GM12865 (cell line): Measurements from ENCODE around the gene WASF2.

ENCODE experiments used
- DNase-seq: peaks from one replicate; pipeline ENCODE4 v3.0.0; 2010; ENCODE audit warnings: low read depth
- H3K4me3 ChIP-seq: 2 replicates; pipeline ENCODE4 v1.5.1; 2011; ENCODE audit warnings: mild to moderate bottlenecking, low read depth, low read length, control low read depth
- TF ChIP-seq, protein P1 (sequence below): IDR thresholded peaks from 2 replicates; pipeline ENCODE4 v1.5.1; 2011; ENCODE audit warnings: low read length, control low read depth, low read depth, inconsistent platforms; ENCODE audit not compliant: insufficient read depth; ENCODE audit errors: missing control alignments

WASF2 gene

DNA sequence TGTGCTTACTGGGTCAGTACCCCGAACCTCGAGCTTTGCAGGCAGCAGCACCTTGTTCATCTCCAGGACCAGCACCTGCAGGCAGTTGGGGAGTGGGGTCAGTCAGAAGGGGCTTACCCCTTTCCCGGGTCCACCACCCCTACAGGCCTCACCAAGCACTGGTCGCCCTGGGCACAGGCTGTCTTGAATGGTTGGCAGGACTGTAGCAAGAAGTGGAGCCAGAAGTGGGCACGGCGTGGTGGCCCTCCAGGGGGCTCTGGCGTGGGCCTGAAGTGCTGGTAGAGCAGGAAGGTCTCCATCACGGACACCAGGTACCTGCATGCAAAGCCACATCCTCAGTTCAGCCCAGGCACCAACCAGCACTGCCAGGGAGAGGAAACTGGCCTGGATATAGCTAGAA is 128.4 kb downstream of the WASF2 start:
- H3K4me3 ChIP-seq: no peak overlapping the region
- TF ChIP-seq, protein P1, sequence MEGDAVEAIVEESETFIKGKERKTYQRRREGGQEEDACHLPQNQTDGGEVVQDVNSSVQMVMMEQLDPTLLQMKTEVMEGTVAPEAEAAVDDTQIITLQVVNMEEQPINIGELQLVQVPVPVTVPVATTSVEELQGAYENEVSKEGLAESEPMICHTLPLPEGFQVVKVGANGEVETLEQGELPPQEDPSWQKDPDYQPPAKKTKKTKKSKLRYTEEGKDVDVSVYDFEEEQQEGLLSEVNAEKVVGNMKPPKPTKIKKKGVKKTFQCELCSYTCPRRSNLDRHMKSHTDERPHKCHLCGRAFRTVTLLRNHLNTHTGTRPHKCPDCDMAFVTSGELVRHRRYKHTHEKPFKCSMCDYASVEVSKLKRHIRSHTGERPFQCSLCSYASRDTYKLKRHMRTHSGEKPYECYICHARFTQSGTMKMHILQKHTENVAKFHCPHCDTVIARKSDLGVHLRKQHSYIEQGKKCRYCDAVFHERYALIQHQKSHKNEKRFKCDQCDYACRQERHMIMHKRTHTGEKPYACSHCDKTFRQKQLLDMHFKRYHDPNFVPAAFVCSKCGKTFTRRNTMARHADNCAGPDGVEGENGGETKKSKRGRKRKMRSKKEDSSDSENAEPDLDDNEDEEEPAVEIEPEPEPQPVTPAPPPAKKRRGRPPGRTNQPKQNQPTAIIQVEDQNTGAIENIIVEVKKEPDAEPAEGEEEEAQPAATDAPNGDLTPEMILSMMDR: no peak
- no peak for DNase-seq

DNA sequence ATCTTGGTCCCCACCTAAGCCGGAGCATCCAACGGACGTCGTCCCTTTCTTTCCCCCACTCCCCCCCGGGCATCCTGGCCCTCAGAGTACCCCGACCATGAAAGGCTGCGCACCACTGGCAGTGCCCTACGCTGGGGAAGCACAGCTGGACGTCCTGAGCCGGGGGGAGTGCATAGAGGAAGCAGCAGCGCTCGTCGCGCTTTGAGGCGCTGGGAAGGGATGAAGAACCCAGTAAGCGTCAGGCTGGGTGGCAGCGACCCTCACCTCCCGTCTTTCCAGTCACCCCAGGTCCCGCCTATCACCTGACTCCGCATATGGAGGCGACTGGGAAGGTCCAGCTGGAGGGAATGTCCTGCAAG is 128.9 kb downstream of the WASF2 start:
- TF ChIP-seq, protein P1: no peak
- no peak overlapping the region for H3K4me3 ChIP-seq
- no peak for DNase-seq

DNA sequence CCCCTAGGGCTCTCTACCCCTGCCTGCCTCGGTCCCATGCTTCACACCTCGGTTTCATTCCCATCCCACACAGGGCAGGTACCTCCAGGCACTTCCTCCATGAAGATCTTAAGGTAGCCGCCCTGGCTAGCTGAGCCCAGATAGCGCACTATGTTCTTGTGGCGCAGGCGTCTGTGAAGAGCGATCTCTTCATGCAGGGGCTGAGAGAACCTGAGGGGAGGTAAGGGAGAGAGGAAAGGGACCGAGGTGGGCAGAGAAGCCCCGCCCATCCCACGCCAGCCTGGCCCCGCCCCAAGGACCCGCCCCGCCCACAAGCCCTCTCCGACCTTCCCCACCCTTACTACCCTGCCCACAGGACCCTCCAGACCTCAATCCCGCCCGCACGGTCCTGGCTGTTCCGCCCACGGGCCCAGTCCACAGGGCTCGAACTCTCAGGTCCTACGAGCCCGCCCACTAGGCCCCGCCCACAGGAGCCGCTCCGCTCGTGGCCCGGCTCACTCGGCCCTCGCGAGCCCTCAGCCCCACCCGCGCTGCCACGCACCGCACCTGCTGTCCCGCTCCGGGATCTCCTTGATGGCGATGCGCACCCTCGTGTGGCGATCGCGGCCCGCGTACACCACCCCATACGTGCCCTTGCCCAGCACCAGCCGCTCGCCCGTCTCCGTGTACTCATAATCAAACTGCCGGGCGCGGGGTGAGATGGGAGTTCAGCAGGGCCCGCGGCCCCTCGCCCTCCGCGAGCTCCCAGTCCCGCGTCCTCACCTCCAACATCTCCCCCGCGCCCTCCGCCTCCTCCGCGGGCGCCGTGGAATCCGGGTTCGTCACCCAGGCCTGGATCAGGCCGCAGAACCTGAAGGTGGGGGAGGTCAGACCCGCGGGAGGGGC is 129.6 kb downstream of the WASF2 start:
- TF ChIP-seq, protein P1: no peak
- peak; percentile 42 for DNase-seq
- peak overlapping the region; percentile 17; the same call in 1 of the 2 replicates for H3K4me3 ChIP-seq

DNA sequence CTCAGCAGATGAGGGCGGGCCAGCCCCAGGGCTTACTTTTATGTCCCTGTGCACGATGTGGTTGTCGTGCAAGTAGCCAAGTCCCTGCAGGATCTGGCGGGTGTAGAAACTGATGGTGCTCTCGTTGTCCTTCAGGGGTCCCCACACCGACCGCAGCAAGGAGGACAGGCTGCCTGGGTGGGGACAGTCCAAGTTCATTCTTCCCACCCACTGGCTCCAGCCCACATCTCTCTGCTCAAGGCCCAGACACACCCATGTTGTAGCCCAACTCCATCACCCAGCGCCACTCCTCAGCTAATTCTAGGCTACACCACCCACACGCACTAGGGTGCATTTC is 130.2 kb downstream of the WASF2 start:
- no peak overlapping the region for H3K4me3 ChIP-seq
- DNase-seq: no peak
- TF ChIP-seq, protein P1: no peak

DNA sequence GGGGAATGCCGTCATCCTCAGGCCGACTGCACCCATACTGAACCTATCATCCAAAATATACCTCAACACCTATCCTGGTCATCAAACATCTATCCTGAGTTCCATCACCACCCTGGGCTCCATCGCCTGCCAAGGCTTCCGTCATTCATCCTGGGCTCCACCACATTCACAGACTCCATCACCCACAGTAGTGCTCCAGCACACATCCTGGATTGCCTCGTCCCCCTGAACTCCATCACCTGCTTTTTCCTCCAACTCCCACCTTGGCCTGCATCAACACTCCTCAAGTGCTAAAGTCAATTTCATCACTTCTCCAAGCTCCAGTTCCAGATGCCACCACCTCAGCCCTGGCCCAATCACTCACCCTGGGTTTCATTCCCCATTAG is 131.0 kb downstream of the WASF2 start:
- TF ChIP-seq, protein P1: no peak
- H3K4me3 ChIP-seq: no peak overlapping the region
- DNase-seq: no peak

DNA sequence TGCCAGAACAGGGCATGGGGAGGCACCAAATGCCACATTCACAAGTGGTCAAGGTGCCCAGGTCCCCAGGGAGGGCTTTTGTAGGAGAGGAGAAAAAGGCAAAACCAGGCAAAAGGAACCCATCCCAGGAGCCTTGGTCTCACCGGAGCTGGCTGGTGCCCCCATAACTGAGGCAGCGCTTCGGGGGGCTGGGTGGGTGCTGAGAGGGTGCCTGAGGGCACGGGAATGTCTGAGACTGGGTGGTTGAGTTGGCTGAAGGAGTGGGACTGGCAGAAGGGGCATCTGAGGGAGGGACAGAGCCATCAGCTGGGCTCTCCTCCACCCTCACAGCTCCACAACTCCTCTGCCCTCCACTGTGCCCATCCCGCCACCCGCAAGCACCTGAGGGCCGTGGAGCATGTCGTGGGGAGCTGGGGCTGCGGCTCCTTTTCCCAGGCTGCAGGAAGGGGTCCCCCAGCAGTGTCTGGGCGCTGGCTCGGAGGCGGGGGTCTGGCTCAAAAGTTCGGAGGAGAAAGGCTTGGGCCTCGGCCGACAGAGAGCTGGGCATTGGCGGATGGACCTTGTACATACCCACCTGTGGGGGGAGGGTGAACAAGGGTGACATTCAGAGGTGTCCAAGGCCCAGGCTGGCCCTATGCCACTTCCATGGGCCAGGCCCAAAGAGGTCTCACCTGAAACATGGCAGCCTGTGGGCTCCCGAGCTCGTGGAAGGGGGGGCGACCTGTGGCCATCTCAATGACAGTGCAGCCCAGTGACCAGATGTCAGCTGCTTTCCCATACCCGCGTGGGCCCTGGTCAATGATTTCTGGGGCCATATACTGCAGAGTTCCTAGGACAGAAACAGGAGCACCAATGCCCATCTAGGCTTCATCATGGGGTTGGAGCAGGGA is 131.7 kb downstream of the WASF2 start:
- no peak overlapping the region for H3K4me3 ChIP-seq
- TF ChIP-seq, protein P1: no peak
- no peak for DNase-seq
